HuH-7.5 (cell line): ENCODE results near the gene EDIL3.
"Not testable (repeated sequence)": the region's sequence is repeated elsewhere in the genome, so short reads cannot be mapped to it uniquely, and the experiment has no call there.

Experiments
- DNase-seq: peaks from one replicate; pipeline ENCODE4 v3.0.0; 2011; ENCODE audit warnings: low spot score

Gene EDIL3

GRCh38 chr5:84298628-84299027 is 86.1 kb downstream of the EDIL3 start:
- no peak for DNase-seq

DNA sequence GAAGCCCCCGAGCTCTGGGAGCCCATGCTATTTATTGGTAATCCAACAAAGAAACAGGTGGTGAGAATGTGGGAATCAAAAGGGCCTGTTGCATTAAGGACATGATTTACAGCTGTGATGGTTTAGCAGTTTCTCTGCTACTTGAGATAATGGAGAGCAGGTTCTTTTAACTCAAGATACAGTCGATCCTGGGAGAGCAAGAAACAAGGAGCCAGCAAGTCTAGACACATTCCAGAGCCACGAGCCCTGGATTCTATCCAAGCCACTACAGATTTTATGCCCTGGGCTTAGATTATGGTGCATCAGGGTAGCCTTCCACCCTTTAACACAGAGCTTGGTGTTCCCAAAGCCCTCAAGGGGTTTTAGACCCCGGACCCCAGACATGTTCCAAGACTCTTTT is 87.0 kb downstream of the EDIL3 start:
- DNase-seq, result not testable (repeated sequence)

- DNase-seq, result no peak
Observed at GRCh38 chr5:84292788-84293653, 91.7 kb downstream of the EDIL3 start.

DNA sequence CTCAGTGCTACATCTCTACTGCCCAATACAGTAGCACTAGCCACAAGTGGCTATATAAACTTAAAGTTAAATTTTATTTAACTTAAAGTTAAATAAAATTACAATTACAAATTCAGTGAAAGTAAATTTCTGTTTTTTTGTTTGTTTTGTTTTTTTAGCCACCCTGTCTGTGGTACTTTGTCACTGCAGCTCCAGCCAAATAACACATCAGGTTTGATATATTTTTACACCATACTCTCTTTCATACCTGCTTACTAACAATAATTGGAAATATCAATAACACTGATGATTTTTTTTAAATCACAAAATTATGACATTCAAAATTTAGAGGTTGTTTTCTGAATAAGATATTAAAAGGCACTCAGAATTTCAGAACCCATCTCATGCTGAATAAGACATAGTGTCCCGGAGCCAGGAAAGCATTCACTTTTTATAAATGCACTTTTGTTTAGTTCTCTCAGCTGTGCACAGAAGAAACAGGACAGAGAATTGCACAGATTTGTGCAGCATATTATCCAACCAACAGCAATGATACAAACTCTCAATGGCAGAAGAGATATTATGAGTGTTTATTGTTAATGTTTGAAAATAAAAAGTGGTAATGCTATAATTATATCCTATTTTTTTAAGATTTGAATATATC is 92.6 kb downstream of the EDIL3 start:
- no peak for DNase-seq

- no peak for DNase-seq
Observed at GRCh38 chr5:84290673-84291072, 94.0 kb downstream of the EDIL3 start.

DNA sequence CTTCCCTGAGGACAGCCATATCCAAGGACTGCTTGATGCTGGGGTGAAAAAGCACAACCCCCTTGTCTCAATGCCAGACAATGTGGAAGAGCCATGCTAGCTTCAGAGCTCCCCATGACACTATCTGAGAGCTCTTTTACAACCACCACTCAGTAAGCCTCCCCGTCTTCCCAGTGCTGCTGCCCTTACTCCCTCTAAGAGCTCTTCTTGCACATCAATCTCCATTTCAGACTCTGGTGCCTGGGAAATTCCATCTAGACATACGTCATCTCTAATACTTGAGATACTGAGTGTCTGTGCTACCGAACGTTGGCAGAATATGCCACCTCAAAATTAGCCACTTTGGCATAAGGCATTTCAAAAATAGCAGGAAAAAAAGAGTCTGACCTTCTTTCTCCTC is 94.5 kb downstream of the EDIL3 start:
- DNase-seq, result no peak

DNA sequence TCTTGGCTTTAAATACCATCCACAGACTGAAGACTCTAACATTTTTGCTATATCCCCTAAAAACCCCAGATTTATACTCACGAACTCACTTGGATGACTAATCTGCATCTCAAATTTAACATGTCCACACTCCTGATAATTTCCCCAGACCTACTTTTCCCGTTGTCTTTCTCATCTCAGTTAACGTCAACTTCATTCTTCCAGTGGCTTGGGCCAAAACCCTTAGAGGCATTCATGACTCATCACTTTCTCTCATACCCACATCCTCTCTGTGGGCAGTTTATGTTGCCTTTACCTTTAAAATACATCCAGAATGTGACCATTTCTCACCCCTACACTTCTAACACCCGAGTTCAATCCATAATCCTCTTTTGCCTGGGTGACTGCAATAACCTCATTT is 96.7 kb downstream of the EDIL3 start:
- DNase-seq, result no peak

DNA sequence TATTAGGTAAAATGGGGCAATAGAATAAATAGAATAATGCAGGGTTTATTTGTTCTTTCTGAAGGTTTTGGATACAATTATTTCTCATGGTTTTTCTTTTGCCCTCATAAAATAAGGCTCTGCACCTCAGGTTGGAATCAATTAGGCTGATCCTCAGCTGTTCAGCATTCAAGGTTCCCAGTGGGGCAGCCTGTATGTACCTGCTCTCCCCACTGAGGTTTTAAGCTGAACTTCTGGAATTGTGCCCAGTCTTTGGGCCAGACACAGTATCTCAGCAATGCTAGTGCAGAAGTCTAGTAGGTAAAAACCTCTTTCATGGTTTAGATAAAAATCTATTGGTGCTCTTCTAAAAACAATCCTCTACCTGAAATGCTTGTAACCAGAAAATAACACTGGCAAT is 98.0 kb downstream of the EDIL3 start:
- no peak for DNase-seq

- DNase-seq, result no peak
Observed at GRCh38 chr5:84285641-84286637, 98.7 kb downstream of the EDIL3 start.

DNA sequence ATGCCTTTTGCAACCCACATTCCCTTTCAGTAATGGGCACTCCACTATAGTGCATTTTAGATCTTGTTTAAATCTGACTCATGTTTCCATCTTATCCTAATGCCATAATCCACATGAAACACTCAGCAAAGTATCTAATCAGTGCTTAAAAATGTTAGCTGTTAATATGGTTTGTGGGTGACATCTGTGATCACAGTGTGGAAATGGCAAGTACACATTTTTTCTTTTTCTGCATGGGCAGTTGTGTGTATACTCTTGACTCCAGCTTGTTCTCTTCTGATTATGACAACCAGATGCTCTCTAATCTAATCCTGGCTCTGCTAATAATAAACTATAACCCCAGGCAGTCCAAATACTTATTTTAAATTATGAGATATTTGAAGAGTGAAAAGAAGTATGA is 103.3 kb downstream of the EDIL3 start:
- no peak for DNase-seq

DNA sequence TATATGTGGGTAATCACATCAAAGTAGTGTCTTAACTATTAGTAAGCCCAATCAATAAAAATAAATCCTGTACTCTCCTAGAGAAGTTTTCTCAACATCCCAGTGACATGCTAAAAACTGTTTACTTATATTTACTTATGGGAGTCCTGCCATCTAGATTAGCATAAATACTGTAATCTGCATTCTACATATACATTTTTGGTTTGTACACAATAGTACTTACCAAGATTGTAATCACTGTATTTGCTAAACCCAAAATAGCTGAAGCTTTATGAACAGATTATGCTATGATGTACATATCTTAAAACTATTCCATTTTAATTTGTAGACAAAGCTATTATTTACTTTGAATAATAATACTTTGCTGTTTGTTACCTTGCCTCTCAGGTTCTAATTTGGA is 105.4 kb downstream of the EDIL3 start:
- DNase-seq, result no peak

DNA sequence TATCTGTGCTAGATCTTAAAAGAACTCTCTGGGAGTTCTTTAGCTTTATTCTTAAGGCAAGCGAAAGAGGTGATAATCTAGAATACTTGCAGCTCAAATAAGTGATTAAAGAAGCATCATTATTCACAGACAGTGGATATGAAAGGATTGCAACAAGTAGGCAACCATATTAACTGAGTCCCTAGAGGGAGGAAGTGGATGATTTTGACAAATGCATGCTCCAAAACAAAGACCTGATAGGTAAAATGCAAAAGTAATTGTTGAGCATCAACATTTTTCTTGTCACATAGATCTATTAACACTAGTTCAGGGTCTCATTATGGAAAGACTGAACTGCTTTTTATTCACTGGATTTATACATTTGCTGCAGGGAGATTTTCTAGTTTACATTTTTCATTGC is 109.1 kb downstream of the EDIL3 start:
- DNase-seq, result no peak

GRCh38 chr5:84274585-84275468 is 109.9 kb downstream of the EDIL3 start:
- no peak for DNase-seq

- DNase-seq, result no peak
Observed at GRCh38 chr5:84273517-84273883, 111.2 kb downstream of the EDIL3 start.

GRCh38 chr5:84272771-84273516 is 111.7 kb downstream of the EDIL3 start:
- DNase-seq, result no peak

- no peak for DNase-seq
Observed at GRCh38 chr5:84265739-84266550, 118.7 kb downstream of the EDIL3 start.

DNA sequence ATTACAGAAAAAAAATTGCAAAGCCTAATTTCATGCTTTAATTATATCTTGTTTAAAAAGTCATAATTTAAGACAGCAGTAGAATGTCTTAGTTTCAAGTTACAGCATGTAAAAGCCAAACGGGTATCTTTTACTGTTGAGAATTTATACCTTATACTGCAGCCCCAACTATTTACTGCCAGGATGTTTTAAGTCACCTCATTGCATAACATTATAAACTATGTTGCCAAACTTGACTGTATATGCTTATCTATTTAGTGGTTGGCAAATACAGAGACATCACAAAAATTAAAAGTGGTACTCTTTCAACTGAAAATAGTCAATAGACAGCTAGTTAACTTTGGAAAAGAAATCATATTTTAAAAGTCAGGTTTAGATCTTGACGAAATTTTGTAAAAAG is 119.5 kb downstream of the EDIL3 start:
- DNase-seq, result no peak

DNA sequence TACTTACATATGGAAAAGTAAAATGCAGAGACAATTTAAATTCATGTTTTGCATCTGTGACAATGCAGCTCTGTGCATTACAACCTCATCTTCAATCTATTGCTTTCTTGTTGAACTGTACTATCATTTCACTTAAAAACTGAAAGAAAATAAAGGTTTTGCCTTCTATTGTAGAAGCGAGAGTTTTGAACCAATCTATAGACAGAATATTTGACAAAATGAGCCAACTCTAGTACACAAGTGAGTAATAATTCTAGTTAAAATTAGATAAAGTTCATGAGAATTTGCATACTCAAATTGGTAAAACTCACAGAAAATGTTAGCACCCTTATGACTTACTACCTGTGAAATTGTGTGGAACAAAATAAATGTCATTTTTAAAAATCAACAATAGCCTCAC is 123.7 kb downstream of the EDIL3 start:
- DNase-seq, result no peak

- no peak for DNase-seq
Observed at GRCh38 chr5:84260140-84260539, 124.5 kb downstream of the EDIL3 start.
